Hematopoietic multipotent progenitor cell treated with erythropoietin and hydrocortisone succinate and interleukin-3 and kit ligand, for 17 days (in vitro differentiated cells): Measurements from ENCODE around the gene UBASH3B.

Experiments used
- DNase-seq: peaks from one replicate; pipeline ENCODE4 v3.0.0-alpha.2; 2015; ENCODE audit warnings: low spot score

Gene UBASH3B

GRCh38 chr11:122755409-122755808 lies 99.9 kb downstream of the UBASH3B start:
- peak; percentile 61 for DNase-seq

GRCh38 chr11:122755941-122756340 lies 100.4 kb downstream of the UBASH3B start:
- DNase-seq, result no peak

GRCh38 chr11:122756417-122756816 lies 100.9 kb downstream of the UBASH3B start:
- no peak for DNase-seq

- no peak for DNase-seq
These were observed 101.7 kb downstream of the UBASH3B start for GRCh38 chr11:122757201-122757600.

- no peak for DNase-seq
These were observed 102.8 kb downstream of the UBASH3B start for GRCh38 chr11:122758339-122758738.

GRCh38 chr11:122758974-122759373 lies 103.5 kb downstream of the UBASH3B start:
- DNase-seq, result no peak

GRCh38 chr11:122763108-122763507 lies 107.6 kb downstream of the UBASH3B start:
- no peak for DNase-seq

- no peak for DNase-seq
These were observed 109.0 kb downstream of the UBASH3B start for GRCh38 chr11:122764371-122765090.

- no peak for DNase-seq
These were observed 110.1 kb downstream of the UBASH3B start for GRCh38 chr11:122765487-122766131.

- DNase-seq, result no peak
These were observed 113.7 kb downstream of the UBASH3B start for GRCh38 chr11:122769126-122769780.

GRCh38 chr11:122772945-122773344 lies 117.4 kb downstream of the UBASH3B start:
- DNase-seq, result no peak

GRCh38 chr11:122773781-122774266 lies 118.3 kb downstream of the UBASH3B start:
- no peak for DNase-seq

GRCh38 chr11:122775675-122776271 lies 120.3 kb downstream of the UBASH3B start:
- DNase-seq, result no peak

GRCh38 chr11:122776546-122776945 lies 121.0 kb downstream of the UBASH3B start:
- no peak for DNase-seq

- DNase-seq, result no peak
These were observed 121.8 kb downstream of the UBASH3B start for GRCh38 chr11:122777343-122777742.

- DNase-seq, result no peak
These were observed 122.6 kb downstream of the UBASH3B start for GRCh38 chr11:122778148-122778547.

GRCh38 chr11:122779047-122779629 lies 123.6 kb downstream of the UBASH3B start:
- DNase-seq, result no peak

- DNase-seq, result no peak
These were observed 124.9 kb downstream of the UBASH3B start for GRCh38 chr11:122780296-122780949.

- DNase-seq, result peak; percentile 58
These were observed 126.1 kb downstream of the UBASH3B start for GRCh38 chr11:122781378-122782195.

- DNase-seq, result no peak
These were observed 126.7 kb downstream of the UBASH3B start for GRCh38 chr11:122782222-122782621.
